GM12872 (cell line): ENCODE results near the gene CDK19.

Source experiments
- CTCF ChIP-seq: IDR thresholded peaks from 3 replicates; pipeline ENCODE4 v1.5.1; 2011; ENCODE audit warnings: low read depth, mild to moderate bottlenecking, low read length, moderate library complexity; ENCODE audit not compliant: insufficient read depth

Gene CDK19

GRCh38 chr6:110815411-110816409, at the start of gene CDK19:
TSS of gene CDK19 (minus strand) at chr6:110815469. CDS start at chr6:110815136, 333 bp downstream.
- no peak for TF ChIP-seq CTCF

GRCh38 chr6:110864824-110865223, 49.6 kb upstream of the CDK19 start:
- no peak for TF ChIP-seq CTCF

GRCh38 chr6:110859335-110859792, 44.1 kb upstream of the CDK19 start:
- no peak for TF ChIP-seq CTCF

- TF ChIP-seq CTCF, result no peak
Observed at GRCh38 chr6:110858562-110859214, 43.4 kb upstream of the CDK19 start.

GRCh38 chr6:110858016-110858415, 42.7 kb upstream of the CDK19 start:
- no peak for TF ChIP-seq CTCF

GRCh38 chr6:110856296-110856695, 41.0 kb upstream of the CDK19 start:
- TF ChIP-seq CTCF, result no peak

- no peak for TF ChIP-seq CTCF
Observed at GRCh38 chr6:110853754-110854477, 38.6 kb upstream of the CDK19 start.
